Activated naive CD4-positive, alpha-beta T cell treated with anti-CD3 and anti-CD28 coated beads for 36 hours (primary cell): Measurements from ENCODE around the gene ZYG11B. TPM values are rescaled to one million over a fixed set of nuclear protein-coding genes. Genes with fewer than 3 reads are reported as not detected.
"Not testable (repeated sequence)": the region's sequence is repeated elsewhere in the genome, so short reads cannot be mapped to it uniquely, and the experiment has no call there.

Experiments
- CTCF ChIA-PET: fragments of 350-600 bp; sonication (Branson Sonifier 250); formaldehyde crosslinking; loops from one replicate; lab custom pipeline; 2021; ENCODE audit warnings: antibody characterized with exemption; lab: Charles Lee
- DNase-seq: peaks from one replicate; pipeline ENCODE4 v3.0.0-alpha.2; 2020
- H3K27ac Mint-ChIP-seq: one replicate; pipeline ENCODE4 v1.8.0; 2021; ENCODE audit warnings: mild to moderate bottlenecking, mixed read lengths
- H3K27me3 Mint-ChIP-seq: one replicate; pipeline ENCODE4 v1.8.0; 2021; ENCODE audit warnings: low read depth, mixed read lengths
- H3K36me3 Mint-ChIP-seq: one replicate; pipeline ENCODE4 v1.8.0; 2021; ENCODE audit warnings: low read depth, mixed read lengths
- H3K4me1 Mint-ChIP-seq: one replicate; pipeline ENCODE4 v1.8.0; 2021; ENCODE audit warnings: low read depth, mixed read lengths
- H3K4me3 Mint-ChIP-seq: one replicate; pipeline ENCODE4 v1.8.0; 2021; ENCODE audit warnings: mild to moderate bottlenecking, moderate library complexity, mixed read lengths
- H3K9me3 Mint-ChIP-seq: one replicate; pipeline ENCODE4 v1.8.0; 2021; ENCODE audit warnings: mixed read lengths
- intact Hi-C: fragments of 100-400 bp; cut with micrococcal nuclease; formaldehyde crosslinking; loops from one replicate; pipeline ENCODE4 v1.15.1; 2023
- total RNA-seq, 2 experiments: library from RNA; stranded (reverse); gene quantifications; one replicate each; pipeline ENCODE4 v1.2.3, GENCODE V29; 2021

Gene ZYG11B
- total RNA-seq, 2 experiments from 2014 or later = 10.7 to 11.6 TPM

- CTCF ChIA-PET = interaction anchor here (0.6 kb wide), 1 partner anchor 287 kb away, joined by 4 read pairs; no protein-coding TSS in a partner anchor
- H3K36me3 Mint-ChIP-seq, H3K27me3 Mint-ChIP-seq, H3K27ac Mint-ChIP-seq, H3K4me3 Mint-ChIP-seq, H3K9me3 Mint-ChIP-seq, H3K4me1 Mint-ChIP-seq, intact Hi-C loops, DNase-seq: not testable (repeated sequence)
These were observed 143.5 kb downstream of the ZYG11B start for GRCh38 chr1:52869727-52870126.

DNA sequence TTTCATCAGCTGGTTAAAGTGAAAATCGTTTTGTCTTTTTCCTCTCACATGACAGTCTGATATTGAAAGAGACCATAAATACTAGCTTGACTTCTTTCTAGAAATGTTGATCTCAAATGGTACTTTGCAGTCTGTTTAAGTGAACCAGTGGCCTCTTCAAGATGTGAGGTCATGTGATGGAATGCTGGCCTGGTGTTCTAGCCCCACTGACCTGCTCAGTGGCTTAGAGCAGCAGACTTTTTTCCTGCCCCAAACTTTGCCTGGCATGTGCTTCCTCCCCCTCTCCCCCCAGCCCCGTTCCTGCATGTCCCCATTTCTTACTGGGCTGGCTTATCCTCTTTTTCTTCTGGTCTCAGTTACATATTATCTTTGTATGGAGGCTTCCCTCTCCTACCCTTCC lies 150.6 kb downstream of the ZYG11B start:
- Mint-ChIP-seq H3K4me3 (no peak overlapping the region), H3K4me1 (no peaks in the 10 kb centered on the region), H3K27me3 (peaks cover 3% of the 10 kb centered on the region), H3K36me3 (no peaks in the 10 kb centered on the region), H3K9me3 (no peaks in the 10 kb centered on the region), H3K27ac (no peak overlapping the region)
- no peak for DNase-seq
- intact Hi-C loops = no loop called here
- CTCF ChIA-PET = interaction anchor here (0.8 kb wide), 1 partner anchor 308 kb away, joined by 3 read pairs; no protein-coding TSS in a partner anchor

Other genes starting within 250 kb of the ZYG11B start
- gene TUT4, start 173.4 kb upstream of the ZYG11B start, total RNA-seq = 10 to 100 TPM; 48.1 to 51.2 TPM
- gene GPX7, start 124.1 kb upstream of the ZYG11B start, total RNA-seq = 10 to 100 TPM; 20.4 to 20.6 TPM
- gene SHISAL2A, start 93.3 kb upstream of the ZYG11B start, total RNA-seq = 10 to 100 TPM; 11.3 to 11.4 TPM
- gene COA7, start 28.1 kb upstream of the ZYG11B start, total RNA-seq = 10 to 100 TPM; 11.4 to 11.7 TPM
- under 1 TPM; 0.05 TPM for gene ZYG11A, start 116.3 kb downstream of the ZYG11B start, total RNA-seq
- gene ECHDC2, start 195.3 kb downstream of the ZYG11B start, total RNA-seq = 10 to 100 TPM; 47.4 to 53.5 TPM
- gene SCP2, start 200.8 kb downstream of the ZYG11B start, total RNA-seq = 10 to 100 TPM; 71.8 to 79.2 TPM